T-cell (primary cell): ENCODE measurements around the gene SH3BP5L. TPM values are rescaled to one million over a fixed set of nuclear protein-coding genes. Genes with fewer than 3 reads are reported as not detected.
A peak's percentile ranks its signal among the peaks of the same experiment; 100 is the strongest.

Experiments used
- ATAC-seq, 4 experiments: fragments of 200-7000 bp in 3 of 4; fragments of 150-1000 bp in 1 of 4; cut with Tn5 transposase; replicated peaks in 1 of 4; 1 replicate in 3 of 4; 2 replicates in 1 of 4; pipeline ENCODE4 v1.10.0; 2021; ENCODE audit warnings: moderate library complexity in 3 of 4, mild to moderate bottlenecking in 2 of 4, moderate number of reproducible peaks in 1 of 4
- CTCF ChIA-PET, 2 donors: fragments of 300-600 bp; sonication (Branson Sonifier 250); formaldehyde crosslinking; loops; one replicate each; lab custom pipeline; 2022; ENCODE audit warnings: antibody characterized with exemption in 2 of 2; lab: Charles Lee
- POLR2A ChIA-PET, 2 donors: fragments of 300-600 bp; sonication (Branson Sonifier 250); formaldehyde crosslinking; loops; one replicate each; lab custom pipeline; 2022; ENCODE audit warnings: antibody characterized with exemption in 2 of 2; lab: Charles Lee
- DNase-seq, 35 experiments: peaks; one replicate each; pipeline versions ENCODE4 v3.0.0 to v3.0.0-alpha.2; 2013 to 2023
- H3K27ac ChIP-seq: one replicate; pipeline ENCODE4 v1.5.1; 2013; ENCODE audit warnings: low read length
- H3K27me3 ChIP-seq, 2 experiments: replicated peaks in 1 of 2; 1 replicate in 1 of 2; 2 replicates in 1 of 2; pipeline versions ENCODE4 v1.6.1 to v1.7.0; 2013; ENCODE audit warnings: low read length in 1 of 2, mixed read lengths in 1 of 2; ENCODE audit not compliant: control insufficient read depth in 2 of 2, insufficient read depth in 2 of 2; ENCODE audit errors: extremely low read depth in 1 of 2
- H3K36me3 ChIP-seq, 2 donors: 1 replicate in 1 of 2; 2 replicates in 1 of 2; pipeline versions ENCODE4 v1.6.1 to v1.7.0; 2013; ENCODE audit warnings: low read length in 1 of 2; ENCODE audit not compliant: control insufficient read depth in 2 of 2, insufficient read depth in 1 of 2; ENCODE audit errors: extremely low read depth in 1 of 2
- H3K4me1 ChIP-seq, 2 experiments: 1 replicate in 1 of 2; 2 replicates in 1 of 2; pipeline versions ENCODE4 v1.6.1 to v1.7.0; 2013; ENCODE audit warnings: low read length in 2 of 2, mixed read lengths in 1 of 2; ENCODE audit not compliant: insufficient read depth in 2 of 2, control insufficient read depth in 1 of 2; ENCODE audit errors: extremely low read depth in 1 of 2
- H3K4me3 ChIP-seq, 2 donors: 1 replicate in 1 of 2; 2 replicates in 1 of 2; pipeline versions ENCODE4 v1.5.1 to v1.7.0; 2013; ENCODE audit warnings: mild to moderate bottlenecking in 2 of 2, low read length in 1 of 2, moderate library complexity in 1 of 2; ENCODE audit not compliant: control insufficient read depth in 1 of 2; ENCODE audit errors: extremely low read depth in 1 of 2
- H3K9me3 ChIP-seq: 2 replicates; pipeline ENCODE4 v1.7.0; 2013
- H3K27ac Mint-ChIP-seq, 2 donors: one replicate each; pipeline ENCODE4 v1.8.0; 2020 to 2021; ENCODE audit warnings: mild to moderate bottlenecking in 2 of 2, mixed read lengths in 2 of 2
- H3K27me3 Mint-ChIP-seq, 2 donors: one replicate each; pipeline ENCODE4 v1.8.0; 2021 to 2022; ENCODE audit warnings: mixed read lengths in 2 of 2
- H3K36me3 Mint-ChIP-seq: one replicate; pipeline ENCODE4 v1.8.0; 2021; ENCODE audit warnings: mixed read lengths
- H3K4me1 Mint-ChIP-seq, 3 donors: one replicate each; pipeline ENCODE4 v1.8.0; 2020 to 2022; ENCODE audit warnings: mixed read lengths in 3 of 3, mild to moderate bottlenecking in 1 of 3
- H3K4me3 Mint-ChIP-seq, 3 donors: one replicate each; pipeline ENCODE4 v1.8.0; 2020 to 2022; ENCODE audit warnings: mild to moderate bottlenecking in 3 of 3, mixed read lengths in 3 of 3, moderate library complexity in 3 of 3
- H3K9me3 Mint-ChIP-seq, 3 donors: one replicate each; pipeline ENCODE4 v1.8.0; 2020 to 2022; ENCODE audit warnings: mixed read lengths in 3 of 3
- WGBS: methylation state at CpG from one replicate; pipeline ENCODE4 v1.1.5; 2013; ENCODE audit warnings: missing lambda C conversion rate; ENCODE audit not compliant: insufficient coverage; 5-methylcytosine and 5-hydroxymethylcytosine counted together
- total RNA-seq, 35 experiments: library from RNA in 6 of 35; stranded (reverse) in 6 of 35; fragments of 120-200 nt in 1 of 35; gene quantifications; one replicate each; pipeline versions ENCODE4 v1.2.1 to v1.2.4 and lab custom pipeline; 2013 to 2026

The SH3BP5L gene
- total RNA-seq, 5 donors from 2014 or later (not counting 1 experiment from before 2014, with no cell fraction given) = 16.8 to 41.4 (median 36.3) TPM

DNA sequence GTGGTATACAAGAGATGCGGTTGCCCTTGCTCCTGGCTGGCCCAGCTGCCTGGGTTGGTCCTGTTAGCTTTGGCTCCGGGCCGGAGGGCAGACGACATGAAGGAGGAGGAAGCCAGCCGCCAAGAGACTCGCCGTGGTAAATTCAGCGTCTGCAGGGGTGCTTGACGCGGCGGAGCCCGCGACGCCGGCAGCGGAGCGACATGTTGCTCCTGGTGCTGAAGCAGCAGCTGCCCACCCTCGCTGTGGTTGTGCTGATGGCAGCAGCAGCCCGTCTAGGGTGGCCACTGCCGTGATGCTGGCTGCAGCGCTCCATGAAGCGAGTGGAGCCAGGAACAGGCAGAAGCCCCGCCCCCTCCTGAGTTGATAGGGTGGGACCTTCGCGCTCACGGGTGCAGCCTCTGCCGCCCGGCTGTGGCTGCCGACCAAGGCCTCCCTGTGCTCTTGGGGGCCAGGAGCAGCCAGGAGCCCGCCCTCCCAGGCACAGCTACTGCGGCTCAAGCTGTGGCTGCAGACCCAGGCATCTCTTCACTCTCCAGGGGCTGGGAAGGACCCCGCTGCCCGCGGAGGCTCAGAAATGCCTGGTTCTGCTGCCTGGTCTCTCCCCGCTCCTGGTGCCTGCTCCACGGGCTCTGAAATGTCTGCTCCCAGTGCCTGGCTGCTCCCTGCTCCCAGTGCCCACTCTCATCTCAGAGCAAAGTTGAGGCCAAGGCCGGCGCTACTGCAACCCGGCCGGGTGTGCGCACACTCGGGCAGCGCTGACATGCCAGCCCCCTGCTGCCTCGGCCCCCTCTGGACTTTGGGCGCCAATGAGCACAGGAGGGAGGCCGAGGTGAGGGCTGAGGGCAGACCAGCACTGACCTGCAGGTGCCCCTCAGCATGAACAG is 37.5 kb upstream of the SH3BP5L start:
- H3K27me3 ChIP-seq = peaks cover 0 to 5% of the 10 kb centered on the region in 2 experiments
- peak; percentile 41 to 83 (median 69) for DNase-seq
- no peaks in the 10 kb centered on the region for H3K36me3 ChIP-seq
- peak; percentile 63 to 68 (median 66) for ATAC-seq
- H3K36me3 Mint-ChIP-seq = no peaks in the 10 kb centered on the region
- peak overlapping the region; percentile 67 for H3K27ac ChIP-seq
- peak overlapping the region; percentile 93 for H3K27ac Mint-ChIP-seq
- WGBS = 21% methylated on average over 46 of the region's 46 CpGs
- H3K9me3 ChIP-seq = no peaks in the 10 kb centered on the region
- H3K4me3 ChIP-seq = peak overlapping the region; percentile 78 to 90
- H3K4me3 Mint-ChIP-seq = peak overlapping the region; percentile 86 to 89 (median 88)
- POLR2A ChIA-PET = no interaction called here
- H3K4me1 Mint-ChIP-seq = peaks cover 40 to 56% (median 49%) of the 10 kb centered on the region in 3 donors
- no peaks in the 10 kb centered on the region for H3K9me3 Mint-ChIP-seq
- CTCF ChIA-PET = no interaction called here
- H3K27me3 Mint-ChIP-seq = no peaks in the 10 kb centered on the region
- H3K4me1 ChIP-seq = peaks cover 14 to 27% of the 10 kb centered on the region in 2 experiments

DNA sequence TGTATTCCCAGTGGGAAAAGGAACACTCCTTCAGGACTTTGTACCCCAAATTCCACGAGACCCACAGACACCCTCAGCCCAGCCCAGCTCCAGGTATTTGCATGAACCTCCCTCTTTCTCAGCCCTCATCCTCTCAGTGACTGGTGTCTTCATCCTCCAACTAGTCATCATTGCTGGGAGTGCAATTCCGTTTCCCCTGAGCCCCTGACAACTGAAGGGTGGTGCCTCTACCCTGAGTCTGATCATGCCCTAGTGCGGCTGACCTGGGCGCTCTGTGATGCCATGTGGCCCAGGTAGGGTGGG is 36.9 kb upstream of the SH3BP5L start:
- Histone ChIP-seq H3K27me3 (peaks cover 0 to 5% of the 10 kb centered on the region in 2 experiments), H3K4me1 (peaks cover 17 to 33% of the 10 kb centered on the region in 2 experiments), H3K9me3 (no peaks in the 10 kb centered on the region), H3K36me3 (no peaks in the 10 kb centered on the region), H3K4me3 (peak overlapping the region; percentile 78 to 90), H3K27ac (peak overlapping the region; percentile 67)
- Mint-ChIP-seq H3K9me3 (no peaks in the 10 kb centered on the region), H3K4me1 (peaks cover 46 to 58% (median 55%) of the 10 kb centered on the region in 3 donors), H3K36me3 (no peaks in the 10 kb centered on the region), H3K27me3 (no peaks in the 10 kb centered on the region), H3K27ac (peak overlapping the region; percentile 83 to 93), H3K4me3 (peak overlapping the region; percentile 86 to 89 (median 88))
- ChIA-PET POLR2A (no interaction called here), CTCF (no interaction called here)
- WGBS = 28% methylated on average over 3 of the region's 4 CpGs
- peak; percentile 14 to 23 (median 16) for ATAC-seq
- peak in 1 of 35 experiments; percentile 12 for DNase-seq

DNA sequence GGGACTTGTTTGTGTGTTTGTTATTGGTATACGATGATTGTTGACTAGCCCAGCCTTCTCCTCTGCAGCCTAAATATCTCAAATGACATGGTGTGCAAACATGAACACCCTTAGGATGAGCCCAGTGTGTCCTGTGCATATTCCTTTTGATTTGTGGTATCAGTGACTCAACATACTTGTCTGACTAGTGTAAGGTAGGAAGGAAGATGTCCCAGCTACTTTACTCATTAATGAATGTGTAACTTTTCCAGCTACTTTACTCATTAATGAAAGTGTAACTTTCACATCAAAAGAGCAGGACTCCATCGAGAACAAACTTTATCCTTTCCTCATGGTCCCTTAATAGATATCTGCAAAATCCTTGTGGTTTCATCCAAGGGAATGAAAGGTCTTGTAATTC is 35.9 kb upstream of the SH3BP5L start:
- Histone ChIP-seq H3K27me3 (no peaks in the 10 kb centered on the region), H3K36me3 (no peaks in the 10 kb centered on the region), H3K27ac (no peak overlapping the region), H3K4me1 (peaks cover 20 to 41% of the 10 kb centered on the region in 2 experiments), H3K4me3 (no peak overlapping the region), H3K9me3 (no peaks in the 10 kb centered on the region)
- no peak for DNase-seq
- no peak overlapping the region for H3K27ac Mint-ChIP-seq
- WGBS = no CpG with 5 or more reads among the region's 2 CpGs
- H3K9me3 Mint-ChIP-seq = no peaks in the 10 kb centered on the region
- CTCF ChIA-PET = interaction anchor here in 1 of 2 donors (1.0 kb wide), 1 partner anchor 45 kb away, joined by 3 read pairs; no protein-coding TSS in a partner anchor
- ATAC-seq = no peak
- H3K4me1 Mint-ChIP-seq = peaks cover 54 to 68% (median 64%) of the 10 kb centered on the region in 3 donors
- no peaks in the 10 kb centered on the region for H3K36me3 Mint-ChIP-seq
- no peak overlapping the region for H3K4me3 Mint-ChIP-seq
- POLR2A ChIA-PET = interaction anchor here (0.6 to 0.8 kb wide), 3 partner anchors 23 to 55 kb away, joined by 4 to 9 read pairs (median 4); no protein-coding TSS in a partner anchor
- no peaks in the 10 kb centered on the region for H3K27me3 Mint-ChIP-seq

DNA sequence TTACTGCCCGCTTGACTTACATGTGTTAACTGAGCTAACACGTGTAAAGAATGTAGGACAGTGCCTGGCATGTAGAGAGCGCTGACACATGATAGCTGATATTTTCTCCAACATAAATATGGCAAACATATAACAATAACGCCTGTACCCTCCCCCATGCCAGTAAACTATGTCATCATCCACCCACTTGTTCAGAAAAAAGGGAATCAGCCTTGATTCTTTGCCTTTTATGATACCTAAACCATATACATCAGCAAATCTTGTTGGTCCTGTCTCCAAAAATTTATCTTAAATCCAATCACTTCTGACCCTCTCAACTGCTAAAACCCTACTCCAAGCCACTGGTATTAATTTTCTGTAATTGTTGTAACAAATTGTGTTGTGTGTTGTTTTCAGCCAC is 34.3 kb upstream of the SH3BP5L start:
- DNase-seq (no peak), ATAC-seq (no peak)
- Histone ChIP-seq H3K9me3 (no peaks in the 10 kb centered on the region), H3K27me3 (no peaks in the 10 kb centered on the region), H3K4me3 (no peak overlapping the region), H3K4me1 (peaks cover 20 to 53% of the 10 kb centered on the region in 2 experiments), H3K27ac (no peak overlapping the region), H3K36me3 (peaks cover 0 to 3% of the 10 kb centered on the region in 2 donors)
- WGBS = 92% methylated on average over 4 of the region's 4 CpGs
- H3K4me1 Mint-ChIP-seq = peaks cover 61 to 71% (median 70%) of the 10 kb centered on the region in 3 donors
- no peaks in the 10 kb centered on the region for H3K36me3 Mint-ChIP-seq
- peak overlapping the region; percentile 96 to 98 for H3K27ac Mint-ChIP-seq
- CTCF ChIA-PET = interaction anchor here in 1 of 2 donors (1.4 to 2.0 kb wide), 2 partner anchors 34 to 46 kb away, joined by 6 to 9 read pairs; partner anchors contain the start of genes PGBD2 and SH3BP5L
- no peaks in the 10 kb centered on the region for H3K27me3 Mint-ChIP-seq
- peak overlapping the region; percentile 87 to 93 (median 93) for H3K4me3 Mint-ChIP-seq
- POLR2A ChIA-PET = interaction anchor here in 1 of 2 donors (0.9 kb wide), 1 partner anchor 14 kb away, joined by 4 read pairs; no protein-coding TSS in a partner anchor
- no peaks in the 10 kb centered on the region for H3K9me3 Mint-ChIP-seq

DNA sequence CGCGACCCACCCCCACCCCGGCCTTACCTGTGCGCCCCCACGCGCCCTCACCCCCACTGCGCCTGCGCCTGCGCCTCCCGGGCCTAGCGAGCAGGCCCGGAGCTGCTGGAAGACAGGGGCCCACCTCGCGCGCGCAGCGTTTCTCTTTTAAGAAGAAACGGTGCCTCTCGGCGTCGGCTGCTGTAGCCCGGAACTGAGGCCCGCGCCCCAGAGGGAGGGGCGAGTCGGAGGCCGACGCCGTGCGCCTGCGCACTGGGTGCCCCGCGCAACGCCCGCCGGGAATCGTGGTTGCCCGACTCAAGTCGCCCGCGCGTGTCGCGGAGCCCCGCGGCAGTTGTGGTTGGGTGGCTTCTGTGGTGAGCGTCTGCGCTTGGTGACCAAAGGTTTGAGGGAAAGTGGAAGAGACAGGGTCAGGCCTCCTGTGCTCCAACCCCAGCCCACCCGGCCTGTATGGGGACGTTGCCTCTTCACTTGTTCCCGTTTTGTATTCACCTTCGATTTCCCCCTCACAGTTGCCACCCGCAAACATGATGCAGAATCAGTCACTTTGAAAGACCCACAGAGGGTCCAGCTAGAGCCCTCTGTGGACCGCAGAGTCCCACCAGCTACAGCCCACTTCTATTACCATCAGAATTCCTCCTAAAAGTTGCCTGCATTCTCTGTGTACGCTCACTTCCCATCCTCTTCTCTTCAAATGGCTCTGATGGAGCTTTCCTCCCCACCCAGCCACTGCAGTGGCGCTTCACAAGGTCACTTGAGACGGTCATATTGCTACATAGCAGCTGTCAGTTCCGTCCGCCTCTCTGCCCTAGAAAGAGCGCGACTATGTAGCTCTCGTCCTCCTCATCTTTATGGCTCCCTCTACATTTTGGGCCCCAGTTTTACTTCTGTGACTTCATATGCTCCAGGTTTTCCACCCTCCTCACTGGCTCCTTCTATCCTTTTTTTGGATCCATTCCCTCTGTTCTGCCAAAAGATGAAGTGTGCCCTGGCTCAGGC is 33.5 kb upstream of the SH3BP5L start, which contains the start of gene ZNF692:
TSS of gene ZNF692 (minus strand) at position 195 of the 999 bp plus-strand sequence. CDS start 776 bp downstream, outside the sequence.
- Mint-ChIP-seq H3K27me3 (no peaks in the 10 kb centered on the region), H3K9me3 (no peaks in the 10 kb centered on the region), H3K27ac (peak within 1 kb of the TSS; percentile 96 to 98), H3K4me3 (peak within 1 kb of the TSS; percentile 87 to 93 (median 93)), H3K4me1 (peaks cover 58 to 66% (median 61%) of the 10 kb centered on the region in 3 donors), H3K36me3 (no peaks in the 10 kb centered on the region)
- DNase-seq (peak; percentile 94 to 98 (median 97)), ATAC-seq (peak; percentile 86 to 89 (median 87))
- ChIA-PET POLR2A (interaction anchor here (0.6 to 1.1 kb wide), 5 partner anchors 15 to 22 kb away, joined by 3 to 6 read pairs (median 3); partner anchors contain the start of gene ZNF672 (in 1 of the 2)), CTCF (interaction anchor here (0.7 to 2.0 kb wide), 7 partner anchors 20 to 945 kb away, joined by 3 to 19 read pairs (median 5); partner anchors contain the start of genes PGBD2 (in 1 of the 2), SH3BP5L (in 1 of the 2) and ZNF672 (in 1 of the 2))
- H3K27ac ChIP-seq = peak within 1 kb of the TSS; percentile 88
- H3K36me3 ChIP-seq = peaks cover 0 to 3% of the 10 kb centered on the region in 2 donors
- no peaks in the 10 kb centered on the region for H3K27me3 ChIP-seq
- whole genome bisulfite sequencing = 14% methylated on average over 41 of the region's 62 CpGs
- H3K4me3 ChIP-seq = peak within 1 kb of the TSS; percentile 72 to 73
- H3K9me3 ChIP-seq = no peaks in the 10 kb centered on the region
- peaks cover 21 to 61% of the 10 kb centered on the region in 2 experiments for H3K4me1 ChIP-seq
